Left ventricle myocardium inferior (tissue), 1 donor: ENCODE data around the gene FAM163A. TPM values are rescaled to one million over a fixed set of nuclear protein-coding genes. Genes with fewer than 3 reads are reported as not detected.

ENCODE experiments used
- DNase-seq: peaks from one replicate; pipeline ENCODE4 v3.0.0-alpha.2; 2020
- H3K27ac ChIP-seq: fragments of 200-600 bp; replicated peaks from 2 replicates; pipeline ENCODE4 v1.8.0; 2021
- H3K27me3 ChIP-seq: fragments of 200-600 bp; 2 replicates; pipeline ENCODE4 v1.8.0; 2021; ENCODE audit warnings: low read depth
- H3K36me3 ChIP-seq: fragments of 200-600 bp; 2 replicates; pipeline ENCODE4 v1.8.0; 2021
- H3K4me1 ChIP-seq: fragments of 200-600 bp; 2 replicates; pipeline ENCODE4 v1.8.0; 2021
- H3K4me3 ChIP-seq: fragments of 200-600 bp; 2 replicates; pipeline ENCODE4 v1.8.0; 2021; ENCODE audit warnings: mild to moderate bottlenecking, moderate library complexity
- H3K9me3 ChIP-seq: fragments of 200-600 bp; replicated peaks from 2 replicates; pipeline ENCODE4 v1.8.0; 2021
- intact Hi-C: fragments of 100-400 bp; cut with micrococcal nuclease; formaldehyde crosslinking; loops from one replicate; pipeline ENCODE4 v1.11.0; 2022
- total RNA-seq: library from RNA; stranded (reverse); fragmentation: NEBNext Ultra II Directional; extraction: Animal tissue kit (Norgen Biotek cat#: 25700); gene quantifications from one replicate; pipeline ENCODE4 v1.2.1, GENCODE V29; 2021
- TF ChIP-seq, protein P1 (sequence below): fragments of 200-600 bp; IDR thresholded peaks from 2 replicates; pipeline ENCODE4 v1.8.0; 2021; ENCODE audit warnings: antibody characterized with exemption, mild to moderate bottlenecking, borderline replicate concordance
- donor health status: DM: no; HTN: yes; CAD: no; lungs with severe emphysema.

FAM163A gene
- total RNA-seq, 1 donor from 2014 or later = 0.16 TPM

DNA sequence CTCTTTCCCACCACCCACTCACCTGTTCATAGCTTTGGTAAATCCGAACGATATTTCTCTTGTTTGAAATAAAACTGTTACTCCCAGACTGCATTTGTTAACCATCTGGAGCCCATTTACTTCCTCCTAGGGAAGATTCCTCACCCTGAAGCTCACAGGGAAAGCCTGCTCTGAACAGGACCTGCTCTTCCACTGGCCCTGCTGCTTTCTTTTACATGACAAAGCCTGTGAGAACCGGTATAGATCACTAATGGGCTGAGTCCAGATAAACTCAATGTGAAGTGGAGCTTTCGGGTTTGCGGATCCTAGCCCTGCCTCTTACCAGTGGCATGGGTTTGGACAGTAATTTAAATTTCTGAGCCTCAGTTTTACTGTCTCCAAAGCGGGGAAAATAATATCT is 45.2 kb downstream of the FAM163A start:
- Histone ChIP-seq H3K9me3 (no peaks in the 10 kb centered on the region), H3K4me3 (no peak overlapping the region), H3K4me1 (no peaks in the 10 kb centered on the region), H3K27me3 (no peaks in the 10 kb centered on the region), H3K27ac (no peak overlapping the region), H3K36me3 (no peaks in the 10 kb centered on the region)
- intact Hi-C loops = no loop called here
- no peak for DNase-seq
- TF ChIP-seq, protein P1, sequence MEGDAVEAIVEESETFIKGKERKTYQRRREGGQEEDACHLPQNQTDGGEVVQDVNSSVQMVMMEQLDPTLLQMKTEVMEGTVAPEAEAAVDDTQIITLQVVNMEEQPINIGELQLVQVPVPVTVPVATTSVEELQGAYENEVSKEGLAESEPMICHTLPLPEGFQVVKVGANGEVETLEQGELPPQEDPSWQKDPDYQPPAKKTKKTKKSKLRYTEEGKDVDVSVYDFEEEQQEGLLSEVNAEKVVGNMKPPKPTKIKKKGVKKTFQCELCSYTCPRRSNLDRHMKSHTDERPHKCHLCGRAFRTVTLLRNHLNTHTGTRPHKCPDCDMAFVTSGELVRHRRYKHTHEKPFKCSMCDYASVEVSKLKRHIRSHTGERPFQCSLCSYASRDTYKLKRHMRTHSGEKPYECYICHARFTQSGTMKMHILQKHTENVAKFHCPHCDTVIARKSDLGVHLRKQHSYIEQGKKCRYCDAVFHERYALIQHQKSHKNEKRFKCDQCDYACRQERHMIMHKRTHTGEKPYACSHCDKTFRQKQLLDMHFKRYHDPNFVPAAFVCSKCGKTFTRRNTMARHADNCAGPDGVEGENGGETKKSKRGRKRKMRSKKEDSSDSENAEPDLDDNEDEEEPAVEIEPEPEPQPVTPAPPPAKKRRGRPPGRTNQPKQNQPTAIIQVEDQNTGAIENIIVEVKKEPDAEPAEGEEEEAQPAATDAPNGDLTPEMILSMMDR = no peak

DNA sequence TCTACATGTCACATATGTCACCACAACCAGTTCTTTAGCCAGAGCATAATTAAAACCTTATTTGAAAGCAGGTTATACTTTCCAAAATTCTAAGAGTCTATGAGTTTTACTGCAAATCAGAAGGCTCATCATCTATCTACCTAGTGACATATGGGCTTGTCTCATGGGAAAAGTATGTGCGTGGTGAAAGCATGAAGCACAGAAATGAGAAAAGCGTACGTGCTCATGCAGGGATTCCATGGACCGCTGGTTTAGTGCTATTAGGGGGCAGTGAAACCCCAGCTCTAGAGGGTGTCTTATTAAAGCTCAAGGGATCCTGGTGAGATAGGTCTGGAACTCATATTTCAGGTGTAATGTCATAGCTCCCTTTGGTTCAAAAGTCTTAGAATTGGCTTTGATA is 50.2 kb downstream of the FAM163A start:
- intact Hi-C loops = no loop called here

DNA sequence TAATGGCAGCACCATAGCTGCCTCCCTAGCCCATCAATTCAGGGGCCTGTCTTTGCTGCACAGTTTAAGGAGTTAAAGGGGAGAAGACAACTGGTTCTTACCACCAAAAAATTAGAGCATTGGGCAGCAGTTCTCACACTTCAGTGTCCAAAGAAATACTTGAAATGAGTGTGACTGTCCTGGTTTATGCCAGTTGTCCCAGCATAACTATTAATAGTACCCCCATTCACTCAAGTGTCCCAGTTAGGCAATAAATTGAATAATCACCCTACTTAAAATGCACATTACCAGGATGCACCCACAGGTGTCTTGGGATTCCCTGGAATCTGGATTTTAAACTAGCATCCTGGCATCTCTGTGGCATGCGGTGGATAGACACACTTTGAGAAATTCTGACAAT is 51.1 kb downstream of the FAM163A start:
- no peaks in the 10 kb centered on the region for H3K27me3 ChIP-seq
- H3K27ac ChIP-seq = no peak overlapping the region
- intact Hi-C loops = no loop called here
- H3K9me3 ChIP-seq = no peaks in the 10 kb centered on the region
- DNase-seq = no peak
- no peak overlapping the region for H3K4me3 ChIP-seq
- H3K4me1 ChIP-seq = peaks cover 20% of the 10 kb centered on the region
- H3K36me3 ChIP-seq = no peaks in the 10 kb centered on the region
- TF ChIP-seq, protein P1 = no peak

More for the DNA sequence above, 50.2 kb downstream of the FAM163A start:
- H3K36me3 ChIP-seq = no peaks in the 10 kb centered on the region
- no peak for DNase-seq
- no peak overlapping the region for H3K4me3 ChIP-seq
- TF ChIP-seq, protein P1 = no peak
- H3K9me3 ChIP-seq = no peaks in the 10 kb centered on the region
- no peak overlapping the region for H3K27ac ChIP-seq
- peaks cover 15% of the 10 kb centered on the region for H3K4me1 ChIP-seq
- no peaks in the 10 kb centered on the region for H3K27me3 ChIP-seq

DNA sequence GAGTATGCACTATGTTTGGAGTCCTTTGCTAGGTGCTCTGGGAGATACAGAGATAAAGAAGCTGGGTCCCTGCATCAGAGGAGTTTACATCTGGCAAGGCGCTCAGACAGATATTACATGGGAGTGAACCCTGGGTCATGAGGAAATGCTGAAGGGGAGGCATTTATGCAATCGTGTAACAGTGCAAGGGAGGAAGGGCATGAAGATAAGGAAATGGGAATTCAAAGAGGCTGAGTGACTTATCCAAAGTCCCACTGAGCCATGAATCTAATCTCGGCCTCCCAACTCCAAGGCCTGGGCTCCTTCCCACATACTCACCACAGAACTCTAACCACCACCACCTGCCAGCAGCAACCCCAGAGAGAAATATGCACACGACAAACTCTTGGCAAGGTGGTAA is 51.6 kb downstream of the FAM163A start:
- Histone ChIP-seq H3K27me3 (no peaks in the 10 kb centered on the region), H3K36me3 (no peaks in the 10 kb centered on the region), H3K4me1 (peaks cover 25% of the 10 kb centered on the region), H3K9me3 (no peaks in the 10 kb centered on the region), H3K4me3 (no peak overlapping the region), H3K27ac (no peak overlapping the region)
- TF ChIP-seq, protein P1 = no peak
- intact Hi-C loops = no loop called here
- no peak for DNase-seq

DNA sequence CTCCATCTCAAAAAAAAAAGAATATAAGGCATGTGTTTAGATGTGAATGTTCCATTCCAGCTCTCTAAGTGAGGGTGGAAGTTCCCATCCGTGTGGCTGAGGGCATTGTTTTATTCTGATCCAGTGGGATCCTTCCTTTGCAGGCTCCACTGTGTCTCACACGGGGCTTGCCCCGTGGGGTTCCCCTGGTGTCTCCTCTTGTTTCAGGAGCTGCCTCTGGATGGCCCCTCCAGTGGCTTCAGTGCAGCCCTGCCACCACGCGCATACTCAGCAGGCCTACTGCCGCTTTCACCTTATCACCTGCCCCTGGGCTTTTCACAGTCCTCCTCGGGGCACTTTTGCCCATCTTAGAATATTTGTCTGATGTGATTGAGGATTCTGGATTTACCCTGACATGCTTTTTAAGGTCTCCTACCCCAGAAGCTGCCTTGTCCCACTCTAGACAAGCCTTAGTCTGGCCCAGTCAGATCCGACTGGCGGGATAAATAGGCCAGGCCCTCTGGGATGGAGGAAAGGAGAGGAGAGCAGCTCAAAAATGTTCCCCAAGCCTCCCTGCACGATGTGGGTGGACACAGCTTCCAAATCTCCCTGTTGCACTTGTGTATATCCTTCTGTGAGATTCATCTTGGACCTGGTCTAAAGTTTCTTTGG is 55.2 kb downstream of the FAM163A start:
- Histone ChIP-seq H3K9me3 (no peaks in the 10 kb centered on the region), H3K27me3 (no peaks in the 10 kb centered on the region), H3K27ac (peak overlapping the region; percentile 57), H3K4me1 (peaks cover 25% of the 10 kb centered on the region), H3K36me3 (no peaks in the 10 kb centered on the region), H3K4me3 (no peak overlapping the region)
- intact Hi-C loops = no loop called here
- TF ChIP-seq, protein P1 = no peak
- DNase-seq = no peak
